ENCODE data around the gene CCDC178. TPM values are rescaled to one million over a fixed set of nuclear protein-coding genes. Genes with fewer than 3 reads are reported as not detected.

Gene CCDC178
- total and polyA plus RNA-seq, 2 experiments from 2014 or later, result not detected

- Histone ChIP-seq H3K79me2 (ENCODE audit: insufficient read depth) (no peaks in the 10 kb centered on the region), H3K4me2 (ENCODE audit: unreplicated experiment) (no peak overlapping the region), H3K9me2 (ENCODE audit: insufficient read depth) (no peaks in the 10 kb centered on the region), H3K9ac (no peak overlapping the region), H2AFZ (no peak overlapping the region), H3K27ac (no peak overlapping the region), H3F3A (ENCODE audit: insufficient read depth) (no peaks in the 10 kb centered on the region), H3K36me3 (ENCODE audit: low read depth) (no peaks in the 10 kb centered on the region), H3K4me3 (no peak overlapping the region), H3K4me1 (ENCODE audit: insufficient read depth) (no peaks in the 10 kb centered on the region), H3K9me3 (ENCODE audit: low read depth) (no peaks in the 10 kb centered on the region), H4K20me1 (ENCODE audit: insufficient read depth) (no peaks in the 10 kb centered on the region), H3K27me3 (replicated peaks; ENCODE audit: insufficient read depth) (no peaks in the 10 kb centered on the region)
- no peak for DNase-seq
- in situ Hi-C loops (cut with MboI), result no loop called here
- 5% methylated on average over 3 of the region's 3 CpGs for WGBS, 2 experiments (ENCODE audit: low coverage in 1 of 2, low lambda C conversion rate in 2 of 2, missing lambda C conversion rate in 2 of 2)
- TF ChIP-seq EZH2phosphoT487 (IDR thresholded peaks at IDR 0.05; ENCODE audit: insufficient read depth, low read depth) (no peak), EZH2 (IDR thresholded peaks at IDR 0.05; ENCODE audit: insufficient read depth, poor library complexity, severe bottlenecking) (no peak)
Measured at GRCh38 chr18:33304277-33304676, 136.2 kb downstream of the CCDC178 start.

GRCh38 chr18:33291539-33291938 is 149.0 kb downstream of the CCDC178 start:
- Histone ChIP-seq H3K9me3 (ENCODE audit: low read depth) (no peaks in the 10 kb centered on the region), H3K79me2 (ENCODE audit: insufficient read depth) (no peaks in the 10 kb centered on the region), H3K27me3 (replicated peaks; ENCODE audit: insufficient read depth) (no peaks in the 10 kb centered on the region), H3K9ac (no peak overlapping the region), H3F3A (ENCODE audit: insufficient read depth) (no peaks in the 10 kb centered on the region), H3K9me2 (ENCODE audit: insufficient read depth) (no peaks in the 10 kb centered on the region), H3K4me3 (no peak overlapping the region), H3K27ac (no peak overlapping the region), H3K36me3 (ENCODE audit: low read depth) (no peaks in the 10 kb centered on the region), H2AFZ (no peak overlapping the region), H3K4me1 (ENCODE audit: insufficient read depth) (no peaks in the 10 kb centered on the region), H4K20me1 (ENCODE audit: insufficient read depth) (no peaks in the 10 kb centered on the region), H3K4me2 (ENCODE audit: unreplicated experiment) (no peak overlapping the region)
- no peak for DNase-seq
- TF ChIP-seq EZH2phosphoT487 (IDR thresholded peaks at IDR 0.05; ENCODE audit: insufficient read depth, low read depth) (no peak), EZH2 (IDR thresholded peaks at IDR 0.05; ENCODE audit: insufficient read depth, poor library complexity, severe bottlenecking) (no peak)
- in situ Hi-C loops (cut with MboI), result no loop called here
- 0 to 6% methylated on average over 1 of the region's 1 CpG for WGBS, 2 experiments (ENCODE audit: low coverage in 1 of 2, low lambda C conversion rate in 2 of 2, missing lambda C conversion rate in 2 of 2)

GRCh38 chr18:33288082-33288716 is 152.3 kb downstream of the CCDC178 start:
- in situ Hi-C loops (cut with MboI), result no loop called here
- Histone ChIP-seq H3K9ac (no peak overlapping the region), H3K27ac (no peak overlapping the region), H3K36me3 (ENCODE audit: low read depth) (no peaks in the 10 kb centered on the region), H4K20me1 (ENCODE audit: insufficient read depth) (no peaks in the 10 kb centered on the region), H2AFZ (no peak overlapping the region), H3K4me2 (ENCODE audit: unreplicated experiment) (no peak overlapping the region), H3K4me3 (no peak overlapping the region), H3K9me3 (ENCODE audit: low read depth) (no peaks in the 10 kb centered on the region), H3K27me3 (replicated peaks; ENCODE audit: insufficient read depth) (no peaks in the 10 kb centered on the region), H3K4me1 (ENCODE audit: insufficient read depth) (no peaks in the 10 kb centered on the region), H3F3A (ENCODE audit: insufficient read depth) (no peaks in the 10 kb centered on the region), H3K79me2 (ENCODE audit: insufficient read depth) (no peaks in the 10 kb centered on the region), H3K9me2 (ENCODE audit: insufficient read depth) (no peaks in the 10 kb centered on the region)
- 52 to 64% methylated on average over 3 of the region's 3 CpGs for WGBS, 2 experiments (ENCODE audit: low coverage in 1 of 2, low lambda C conversion rate in 2 of 2, missing lambda C conversion rate in 2 of 2)
- DNase-seq, result no peak
- TF ChIP-seq EZH2 (IDR thresholded peaks at IDR 0.05; ENCODE audit: insufficient read depth, poor library complexity, severe bottlenecking) (no peak), EZH2phosphoT487 (IDR thresholded peaks at IDR 0.05; ENCODE audit: insufficient read depth, low read depth) (no peak)

- no peaks in the 10 kb centered on the region for H3K36me3 ChIP-seq (ENCODE audit: low read depth)
- 20 to 33% methylated on average over 6 of the region's 6 CpGs for WGBS, 2 experiments (ENCODE audit: low coverage in 1 of 2, low lambda C conversion rate in 2 of 2, missing lambda C conversion rate in 2 of 2)
- TF ChIP-seq EZH2 (IDR thresholded peaks at IDR 0.05; ENCODE audit: insufficient read depth, poor library complexity, severe bottlenecking) (no peak), EZH2phosphoT487 (IDR thresholded peaks at IDR 0.05; ENCODE audit: insufficient read depth, low read depth) (no peak)
- in situ Hi-C loops (cut with MboI), result no loop called here
- H3F3A ChIP-seq (ENCODE audit: insufficient read depth), result no peaks in the 10 kb centered on the region
- H3K27me3 ChIP-seq (replicated peaks; ENCODE audit: insufficient read depth), result no peaks in the 10 kb centered on the region
- H3K27ac ChIP-seq, result no peak overlapping the region
- H3K9me2 ChIP-seq (ENCODE audit: insufficient read depth), result no peaks in the 10 kb centered on the region
- no peaks in the 10 kb centered on the region for H3K79me2 ChIP-seq (ENCODE audit: insufficient read depth)
- no peak overlapping the region for H2AFZ ChIP-seq
- H3K9ac ChIP-seq, result no peak overlapping the region
- H4K20me1 ChIP-seq (ENCODE audit: insufficient read depth), result no peaks in the 10 kb centered on the region
- no peak overlapping the region for H3K4me2 ChIP-seq (ENCODE audit: unreplicated experiment)
- H3K4me1 ChIP-seq (ENCODE audit: insufficient read depth), result no peaks in the 10 kb centered on the region
- no peak for DNase-seq
- H3K4me3 ChIP-seq, result no peak overlapping the region
- H3K9me3 ChIP-seq (ENCODE audit: low read depth), result no peaks in the 10 kb centered on the region
Measured at GRCh38 chr18:33282709-33283333, 157.7 kb downstream of the CCDC178 start.
